OCI-LY1 (cell line): ENCODE measurements around the gene EHD1.

Experiments used
- H2AFZ ChIP-seq: fragments of 200-600 bp; sonication (generic), shearing (Covaris generic); 2 replicates; pipeline ENCODE4 v1.6.0; 2014; ENCODE audit warnings: antibody characterized with exemption, mild to moderate bottlenecking, low read length
- H3F3A ChIP-seq: fragments of 200-600 bp; sonication (generic), shearing (Covaris generic); 2 replicates; pipeline ENCODE4 v1.6.0; 2014; ENCODE audit warnings: mild to moderate bottlenecking, antibody characterized with exemption, low read length, moderate library complexity; ENCODE audit not compliant: insufficient read depth
- H3K27ac ChIP-seq: fragments of 200-600 bp; sonication (generic); 2 replicates; pipeline ENCODE4 v1.5.1; 2014; ENCODE audit warnings: low read length, mixed run types, mild to moderate bottlenecking, low read depth; ENCODE audit not compliant: poor library complexity, severe bottlenecking
- H3K27me3 ChIP-seq: fragments of 200-600 bp; sonication (generic); 2 replicates; pipeline ENCODE4 v1.6.0; 2014; ENCODE audit warnings: antibody characterized with exemption, mild to moderate bottlenecking, low read length, moderate library complexity; ENCODE audit not compliant: insufficient read depth
- H3K36me3 ChIP-seq: fragments of 200-600 bp; sonication (generic); 2 replicates; pipeline ENCODE4 v1.6.1; 2014; ENCODE audit warnings: mild to moderate bottlenecking, antibody characterized with exemption, low read length, moderate library complexity, mixed read lengths; ENCODE audit not compliant: insufficient read depth
- H3K4me1 ChIP-seq: fragments of 200-600 bp; sonication (generic); 2 replicates; pipeline ENCODE4 v1.5.1; 2014; ENCODE audit warnings: mild to moderate bottlenecking, low read length, moderate library complexity; ENCODE audit not compliant: insufficient read depth, severe bottlenecking
- H3K4me2 ChIP-seq: fragments of 200-600 bp; sonication (generic), shearing (Covaris generic); 2 replicates; pipeline ENCODE4 v1.6.1; 2014; ENCODE audit warnings: low read length
- H3K4me3 ChIP-seq: fragments of 200-600 bp; sonication (generic); 2 replicates; pipeline ENCODE4 v1.5.1; 2014; ENCODE audit warnings: low read length, low read depth, mild to moderate bottlenecking, mixed read lengths; ENCODE audit not compliant: poor library complexity, severe bottlenecking
- H3K79me2 ChIP-seq: fragments of 200-600 bp; shearing (Covaris generic); 2 replicates; pipeline ENCODE4 v1.6.1; 2016; ENCODE audit warnings: mixed run types, low read length, mixed read lengths; ENCODE audit not compliant: insufficient read depth
- H3K9ac ChIP-seq: fragments of 200-600 bp; sonication (generic), shearing (Covaris generic); 2 replicates; pipeline ENCODE4 v1.6.1; 2014; ENCODE audit warnings: mild to moderate bottlenecking, low read length, mixed read lengths
- H3K9me2 ChIP-seq: fragments of 200-600 bp; sonication (generic), shearing (Covaris generic); 2 replicates; pipeline ENCODE4 v1.6.1; 2014; ENCODE audit warnings: low read depth, mild to moderate bottlenecking, low read length, mixed read lengths
- H3K9me3 ChIP-seq: fragments of 200-600 bp; shearing (Covaris generic); 2 replicates; pipeline ENCODE4 v1.6.1; 2014; ENCODE audit warnings: low read length, mixed read lengths
- H4K20me1 ChIP-seq: fragments of 200-600 bp; sonication (generic), shearing (Covaris generic); 2 replicates; pipeline ENCODE4 v1.6.0; 2016; ENCODE audit warnings: mild to moderate bottlenecking, low read length; ENCODE audit not compliant: insufficient read depth
- EZH2 ChIP-seq: fragments of 200-600 bp; sonication (generic), shearing (Covaris generic); IDR thresholded peaks from 2 replicates; pipeline ENCODE4 v1.8.0; 2017; ENCODE audit warnings: borderline replicate concordance, mixed run types, mild to moderate bottlenecking, antibody characterized with exemption, low read length, moderate library complexity, mixed read lengths
- TF ChIP-seq, protein P1 (sequence below): fragments of 200-600 bp; sonication (generic), shearing (Covaris generic); IDR thresholded peaks from 2 replicates; pipeline ENCODE4 v1.5.1; 2017; ENCODE audit warnings: mild to moderate bottlenecking, antibody characterized with exemption, low read length, moderate library complexity, mixed read lengths

Gene EHD1

DNA sequence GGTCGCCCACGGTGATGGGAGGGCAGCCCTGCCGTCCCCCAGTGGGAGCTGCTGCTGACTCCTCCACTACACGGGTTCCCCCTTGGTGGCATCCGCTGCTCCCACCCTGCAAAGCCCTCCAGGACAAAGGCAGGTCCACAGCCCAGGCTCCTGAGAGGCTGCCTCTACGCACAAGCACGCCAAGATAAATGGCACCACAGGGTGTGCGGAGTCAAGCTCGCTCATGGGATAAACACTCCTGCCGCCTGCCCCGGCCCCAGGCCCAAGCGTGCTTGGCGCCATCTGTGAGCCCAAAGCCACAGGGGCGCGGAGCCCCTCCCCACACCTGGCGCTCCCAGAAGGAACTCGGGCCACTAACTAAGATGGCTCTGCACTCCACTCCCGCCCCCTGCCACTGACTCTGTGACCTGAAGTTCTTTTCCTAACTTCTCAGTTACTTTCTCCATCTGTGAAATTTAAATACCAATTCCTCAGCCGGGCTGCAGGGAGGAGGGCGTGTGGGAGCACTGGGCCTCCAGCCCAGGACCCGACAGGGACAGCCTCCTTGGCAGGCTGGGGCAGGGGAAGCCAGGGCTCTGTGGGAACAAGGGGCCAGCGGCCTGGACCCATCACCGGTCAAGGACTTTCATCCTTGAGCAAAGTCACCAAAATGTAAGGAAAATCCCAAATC, 14.9 kb downstream of the EHD1 start:
- no peaks in the 10 kb centered on the region for H3K27me3 ChIP-seq
- peak overlapping the region; percentile 67 for H3K9ac ChIP-seq
- H2AFZ ChIP-seq = no peak overlapping the region
- peaks cover 93% of the 10 kb centered on the region for H3K4me1 ChIP-seq
- H3K36me3 ChIP-seq = peaks cover 38% of the 10 kb centered on the region
- H3K4me2 ChIP-seq = peak overlapping the region; percentile 71
- peak overlapping the region; percentile 43 for H3K4me3 ChIP-seq
- peaks cover 10% of the 10 kb centered on the region; the same call in 1 of the 2 replicates for H3F3A ChIP-seq
- no peaks in the 10 kb centered on the region for H4K20me1 ChIP-seq
- H3K9me2 ChIP-seq = no peaks in the 10 kb centered on the region
- TF ChIP-seq, protein P1, sequence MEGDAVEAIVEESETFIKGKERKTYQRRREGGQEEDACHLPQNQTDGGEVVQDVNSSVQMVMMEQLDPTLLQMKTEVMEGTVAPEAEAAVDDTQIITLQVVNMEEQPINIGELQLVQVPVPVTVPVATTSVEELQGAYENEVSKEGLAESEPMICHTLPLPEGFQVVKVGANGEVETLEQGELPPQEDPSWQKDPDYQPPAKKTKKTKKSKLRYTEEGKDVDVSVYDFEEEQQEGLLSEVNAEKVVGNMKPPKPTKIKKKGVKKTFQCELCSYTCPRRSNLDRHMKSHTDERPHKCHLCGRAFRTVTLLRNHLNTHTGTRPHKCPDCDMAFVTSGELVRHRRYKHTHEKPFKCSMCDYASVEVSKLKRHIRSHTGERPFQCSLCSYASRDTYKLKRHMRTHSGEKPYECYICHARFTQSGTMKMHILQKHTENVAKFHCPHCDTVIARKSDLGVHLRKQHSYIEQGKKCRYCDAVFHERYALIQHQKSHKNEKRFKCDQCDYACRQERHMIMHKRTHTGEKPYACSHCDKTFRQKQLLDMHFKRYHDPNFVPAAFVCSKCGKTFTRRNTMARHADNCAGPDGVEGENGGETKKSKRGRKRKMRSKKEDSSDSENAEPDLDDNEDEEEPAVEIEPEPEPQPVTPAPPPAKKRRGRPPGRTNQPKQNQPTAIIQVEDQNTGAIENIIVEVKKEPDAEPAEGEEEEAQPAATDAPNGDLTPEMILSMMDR = no peak
- no peak for TF ChIP-seq EZH2
- no peaks in the 10 kb centered on the region for H3K9me3 ChIP-seq
- H3K79me2 ChIP-seq = peaks cover 17% of the 10 kb centered on the region; the same call in 1 of the 2 replicates
- H3K27ac ChIP-seq = peak overlapping the region; percentile 99

DNA sequence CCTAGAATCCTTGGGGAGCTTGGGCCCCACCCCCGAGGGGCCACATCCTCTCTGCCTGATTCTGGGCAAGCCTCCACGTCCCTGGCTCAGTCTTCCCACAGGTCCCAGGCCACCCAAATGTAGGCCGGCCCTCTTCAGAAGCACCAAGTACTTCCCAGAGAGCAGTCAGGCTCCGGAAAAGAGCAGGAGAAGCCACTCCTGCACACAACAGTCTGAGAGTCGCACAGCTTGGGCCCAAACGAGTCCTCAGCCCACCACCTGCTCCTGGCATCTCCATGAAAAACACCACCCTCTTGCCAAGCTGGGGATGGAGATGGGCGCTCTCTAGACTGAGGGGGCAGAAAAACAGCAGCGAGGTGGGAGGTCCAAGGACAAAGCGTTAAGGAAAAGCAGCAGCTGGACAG, 15.4 kb downstream of the EHD1 start:
- Histone ChIP-seq H2AFZ (no peak overlapping the region), H3F3A (peaks cover 10% of the 10 kb centered on the region; the same call in 1 of the 2 replicates), H3K9me2 (no peaks in the 10 kb centered on the region), H3K79me2 (peaks cover 12% of the 10 kb centered on the region; the same call in 1 of the 2 replicates), H3K27ac (peak overlapping the region; percentile 99), H3K4me2 (peak overlapping the region; percentile 71), H3K4me1 (peaks cover 91% of the 10 kb centered on the region), H3K9me3 (no peaks in the 10 kb centered on the region), H4K20me1 (no peaks in the 10 kb centered on the region), H3K9ac (peak overlapping the region; percentile 67), H3K4me3 (no peak overlapping the region), H3K36me3 (peaks cover 36% of the 10 kb centered on the region), H3K27me3 (no peaks in the 10 kb centered on the region)
- TF ChIP-seq, protein P1 = 0 out of 2 replicates have a peak, but pooled peaks have one; percentile 1
- no peak for TF ChIP-seq EZH2

DNA sequence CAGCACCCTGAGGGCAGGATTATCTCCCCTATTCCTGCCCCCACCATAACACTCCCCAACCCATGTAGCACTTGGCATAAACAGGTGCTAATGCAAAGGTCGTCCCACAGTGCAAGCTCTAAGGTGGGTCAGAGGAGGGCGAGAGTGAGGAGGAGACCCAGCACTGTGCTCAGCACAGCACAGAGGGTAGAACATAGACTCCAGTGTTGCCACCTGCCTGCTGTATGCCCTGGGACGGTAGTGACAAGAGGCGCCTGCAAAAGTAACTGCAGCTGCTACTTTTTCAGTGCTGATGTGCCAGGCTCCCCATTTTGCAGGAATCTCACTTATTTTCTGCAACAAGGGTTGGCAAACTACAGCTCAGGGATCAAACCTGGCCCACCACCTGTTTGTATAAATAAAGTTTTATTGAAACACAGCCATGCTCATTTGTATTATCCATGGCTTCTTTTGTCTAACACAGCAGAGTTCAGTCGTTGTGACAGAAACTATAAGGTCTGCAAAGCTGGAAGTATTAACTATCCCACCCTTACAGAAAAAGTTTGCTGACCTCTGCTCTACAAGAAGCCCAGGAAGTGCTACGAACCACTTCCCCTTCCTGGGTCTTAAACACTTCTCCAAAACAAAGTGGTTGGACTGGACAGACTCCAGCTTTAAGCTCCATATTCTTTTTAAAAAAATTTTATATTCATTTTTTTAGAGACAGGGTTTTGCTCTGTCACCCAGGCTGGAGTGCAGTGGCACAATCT, 17.0 kb downstream of the EHD1 start:
- H2AFZ ChIP-seq = no peak overlapping the region
- H3K9ac ChIP-seq = peak overlapping the region; percentile 67; the same call in 1 of the 2 replicates
- H3K4me2 ChIP-seq = peak overlapping the region; percentile 71
- no peak overlapping the region for H3K4me3 ChIP-seq
- H3K79me2 ChIP-seq = peaks cover 8% of the 10 kb centered on the region; the same call in 1 of the 2 replicates
- H3K4me1 ChIP-seq = peaks cover 87% of the 10 kb centered on the region
- no peaks in the 10 kb centered on the region for H3K27me3 ChIP-seq
- TF ChIP-seq, protein P1 = peak; percentile 47; the same call in 1 of the 2 replicates
- no peak for TF ChIP-seq EZH2
- no peaks in the 10 kb centered on the region for H3K9me2 ChIP-seq
- H3K36me3 ChIP-seq = peaks cover 33% of the 10 kb centered on the region
- H3K9me3 ChIP-seq = no peaks in the 10 kb centered on the region
- no peaks in the 10 kb centered on the region for H4K20me1 ChIP-seq
- peaks cover 10% of the 10 kb centered on the region; the same call in 1 of the 2 replicates for H3F3A ChIP-seq
- peak overlapping the region; percentile 99 for H3K27ac ChIP-seq
